Measurements from ENCODE around the gene KIAA0408.

Gene KIAA0408

DNA sequence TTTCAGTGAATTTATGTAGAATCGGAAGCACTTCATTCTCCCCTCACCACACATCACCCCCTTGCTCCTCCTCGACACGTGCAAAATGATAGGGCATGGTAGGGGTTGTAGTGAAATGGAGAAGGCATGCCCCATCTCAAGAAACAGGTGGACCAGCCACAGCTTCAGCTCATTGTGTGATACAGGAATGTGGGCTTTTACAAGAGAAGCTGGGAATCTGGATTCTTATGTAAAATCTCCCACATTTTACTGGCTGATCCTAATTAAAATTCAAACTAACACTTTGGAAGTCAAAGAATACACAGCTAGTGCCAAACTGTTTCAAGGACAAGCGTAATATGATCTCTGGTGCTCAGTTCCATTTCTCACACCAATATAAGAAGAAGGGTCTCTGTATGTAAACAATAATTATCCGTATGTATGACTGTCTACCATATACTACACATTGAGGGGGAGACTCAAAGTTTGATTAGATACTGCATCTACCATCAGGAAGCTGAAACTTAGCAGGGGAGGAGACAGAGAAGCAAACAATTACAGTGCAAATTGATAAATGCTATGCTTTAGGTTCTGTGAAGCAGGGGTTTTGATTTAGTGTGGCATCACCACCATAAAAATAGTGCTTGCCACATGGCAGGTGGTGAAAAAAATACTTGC lies 24.3 kb upstream of the KIAA0408 start:
- TF ChIP-seq SPI1 (IDR thresholded peaks at IDR 0.05; ENCODE audit: low read depth, low read length) = no peak
- FAIRE-seq (peak; percentile 47), DNase-seq (ENCODE audit: insufficient read length, low spot score) (no peak)

GRCh38 chr6:127482325-127482724 lies 23.1 kb upstream of the KIAA0408 start:
- no peak for DNase-seq (ENCODE audit: insufficient read length, low spot score)
- FAIRE-seq = no peak
- TF ChIP-seq TAF1 (IDR thresholded peaks at IDR 0.05; ENCODE audit: low read depth, low read length) = no peak

DNA sequence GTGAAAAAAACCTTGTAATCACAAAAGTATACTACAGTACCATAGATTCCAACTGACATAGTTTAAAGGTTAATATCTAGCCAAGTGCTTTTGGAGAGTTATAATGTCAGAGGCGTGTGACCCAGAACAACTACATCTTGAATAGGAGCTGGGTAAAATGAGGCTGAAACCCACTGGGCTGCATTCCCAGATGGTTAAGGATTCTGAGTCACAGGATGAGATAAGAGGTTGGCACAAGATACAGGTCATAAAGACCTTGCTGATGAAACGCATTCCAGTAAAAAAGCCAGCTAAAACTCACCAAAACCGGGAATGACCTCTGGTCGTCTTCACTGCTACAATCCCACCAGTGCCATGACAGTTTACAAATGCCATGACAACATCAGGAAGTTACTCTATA lies 22.4 kb upstream of the KIAA0408 start:
- DNase-seq (ENCODE audit: insufficient read length, low spot score) = no peak
- no peak for FAIRE-seq
- no peak for TF ChIP-seq PAX5 (IDR thresholded peaks at IDR 0.05; ENCODE audit: insufficient read depth, low read length, severe bottlenecking)
- no peak for TF ChIP-seq POU2F2 (IDR thresholded peaks at IDR 0.05; ENCODE audit: low read depth, low read length)
- no peak for TF ChIP-seq SPI1 (IDR thresholded peaks at IDR 0.05; ENCODE audit: low read depth, low read length)
- no peak for TF ChIP-seq POLR2AphosphoS5 (IDR thresholded peaks at IDR 0.05; ENCODE audit: low read depth, low read length)
- TF ChIP-seq TAF1 (IDR thresholded peaks at IDR 0.05; ENCODE audit: low read depth, low read length) = no peak
- TF ChIP-seq POLR2A (IDR thresholded peaks at IDR 0.05; ENCODE audit: low read depth, low read length) = no peak

DNA sequence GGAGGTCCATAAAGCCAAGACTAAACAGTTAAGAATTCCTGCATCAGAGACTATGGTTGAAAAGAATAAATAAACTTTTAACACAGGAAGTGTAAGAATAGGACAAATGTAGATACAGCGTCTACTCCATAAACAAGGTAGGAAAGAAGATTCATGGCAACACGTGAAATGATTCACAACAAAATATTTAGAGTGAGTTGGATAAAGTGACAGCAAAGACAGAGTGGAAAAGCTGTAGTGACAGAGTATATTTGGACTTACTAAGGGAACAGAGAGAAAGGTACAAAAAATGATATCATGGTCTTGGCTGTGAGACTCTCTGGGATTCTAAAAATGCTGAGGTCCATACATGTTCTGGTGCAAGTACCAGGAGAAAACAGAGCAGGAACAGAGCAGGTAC lies 21.9 kb upstream of the KIAA0408 start:
- TF ChIP-seq POLR2A (IDR thresholded peaks at IDR 0.05; ENCODE audit: low read depth, low read length) (no peak), POU2F2 (IDR thresholded peaks at IDR 0.05; ENCODE audit: low read depth, low read length) (no peak), POLR2AphosphoS5 (IDR thresholded peaks at IDR 0.05; ENCODE audit: low read depth, low read length) (no peak), PAX5 (IDR thresholded peaks at IDR 0.05; ENCODE audit: insufficient read depth, low read length, severe bottlenecking) (no peak), TAF1 (IDR thresholded peaks at IDR 0.05; ENCODE audit: low read depth, low read length) (no peak), SPI1 (IDR thresholded peaks at IDR 0.05; ENCODE audit: low read depth, low read length) (no peak)
- no peak for DNase-seq (ENCODE audit: insufficient read length, low spot score)
- FAIRE-seq = no peak

- DNase-seq (ENCODE audit: insufficient read length, low spot score) (no peak), FAIRE-seq (no peak)
- TF ChIP-seq PAX5 (IDR thresholded peaks at IDR 0.05; ENCODE audit: insufficient read depth, low read length, severe bottlenecking) (no peak), POLR2AphosphoS5 (IDR thresholded peaks at IDR 0.05; ENCODE audit: low read depth, low read length) (no peak), POLR2A (IDR thresholded peaks at IDR 0.05; ENCODE audit: low read depth, low read length) (no peak), SPI1 (IDR thresholded peaks at IDR 0.05; ENCODE audit: low read depth, low read length) (no peak), POU2F2 (IDR thresholded peaks at IDR 0.05; ENCODE audit: low read depth, low read length) (no peak), TAF1 (IDR thresholded peaks at IDR 0.05; ENCODE audit: low read depth, low read length) (no peak)
Observed at GRCh38 chr6:127477658-127478057, 18.5 kb upstream of the KIAA0408 start.

GRCh38 chr6:127475823-127476176 lies 16.6 kb upstream of the KIAA0408 start:
- TF ChIP-seq POU2F2 (IDR thresholded peaks at IDR 0.05; ENCODE audit: low read depth, low read length) (no peak), SPI1 (IDR thresholded peaks at IDR 0.05; ENCODE audit: low read depth, low read length) (no peak), TAF1 (IDR thresholded peaks at IDR 0.05; ENCODE audit: low read depth, low read length) (no peak), POLR2AphosphoS5 (IDR thresholded peaks at IDR 0.05; ENCODE audit: low read depth, low read length) (no peak), POLR2A (IDR thresholded peaks at IDR 0.05; ENCODE audit: low read depth, low read length) (no peak), PAX5 (IDR thresholded peaks at IDR 0.05; ENCODE audit: insufficient read depth, low read length, severe bottlenecking) (no peak)
- DNase-seq (ENCODE audit: insufficient read length, low spot score) = no peak
- no peak for FAIRE-seq

DNA sequence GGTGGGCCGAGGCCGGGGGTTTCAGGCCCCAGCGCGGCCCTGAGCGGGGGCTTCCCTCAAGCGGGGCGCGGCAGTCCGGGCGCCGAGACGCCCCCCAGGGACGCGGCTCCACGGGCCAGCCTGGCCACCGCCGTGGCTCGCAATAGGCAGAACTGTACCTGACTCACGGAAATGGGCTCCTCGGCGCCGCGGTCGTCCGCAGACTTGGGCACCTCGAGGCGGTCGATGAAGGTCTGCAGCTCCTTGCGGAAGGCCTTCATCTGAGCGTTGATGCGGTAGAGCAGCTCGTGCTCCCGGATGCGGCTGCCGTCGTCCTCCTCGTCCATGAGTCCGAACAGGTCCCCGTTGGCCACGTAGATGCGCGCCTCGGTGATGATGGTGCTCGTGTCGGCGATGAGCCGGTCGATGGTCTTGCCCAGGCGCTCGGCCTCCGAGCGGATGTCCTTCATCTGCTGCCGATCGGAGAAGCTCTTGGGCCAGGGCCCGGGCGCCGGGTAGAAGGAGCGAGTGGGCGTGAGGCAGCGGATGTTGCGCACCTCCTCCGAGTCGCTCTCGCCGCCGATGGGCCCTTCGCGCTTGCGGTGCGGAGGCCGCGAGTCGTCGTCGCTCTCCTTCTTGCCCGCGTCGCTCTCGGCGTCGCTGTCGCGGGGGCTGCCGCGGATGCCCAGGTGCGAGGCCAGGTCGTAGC lies 16.1 kb upstream of the KIAA0408 start:
- TF ChIP-seq TAF1 (IDR thresholded peaks at IDR 0.05; ENCODE audit: low read depth, low read length) (no peak), POU2F2 (IDR thresholded peaks at IDR 0.05; ENCODE audit: low read depth, low read length) (no peak), PAX5 (IDR thresholded peaks at IDR 0.05; ENCODE audit: insufficient read depth, low read length, severe bottlenecking) (no peak), POLR2AphosphoS5 (IDR thresholded peaks at IDR 0.05; ENCODE audit: low read depth, low read length) (no peak), POLR2A (IDR thresholded peaks at IDR 0.05; ENCODE audit: low read depth, low read length) (no peak), SPI1 (IDR thresholded peaks at IDR 0.05; ENCODE audit: low read depth, low read length) (no peak)
- no peak for FAIRE-seq

GRCh38 chr6:127471379-127472255 lies 12.4 kb upstream of the KIAA0408 start:
- no peak for DNase-seq (ENCODE audit: insufficient read length, low spot score)
- TF ChIP-seq SPI1 (IDR thresholded peaks at IDR 0.05; ENCODE audit: low read depth, low read length) (peak; percentile 90), POLR2AphosphoS5 (IDR thresholded peaks at IDR 0.05; ENCODE audit: low read depth, low read length) (no peak)
- no peak for FAIRE-seq

More for the DNA sequence above, 16.1 kb upstream of the KIAA0408 start:
- no peak for DNase-seq (ENCODE audit: insufficient read length, low spot score)

DNA sequence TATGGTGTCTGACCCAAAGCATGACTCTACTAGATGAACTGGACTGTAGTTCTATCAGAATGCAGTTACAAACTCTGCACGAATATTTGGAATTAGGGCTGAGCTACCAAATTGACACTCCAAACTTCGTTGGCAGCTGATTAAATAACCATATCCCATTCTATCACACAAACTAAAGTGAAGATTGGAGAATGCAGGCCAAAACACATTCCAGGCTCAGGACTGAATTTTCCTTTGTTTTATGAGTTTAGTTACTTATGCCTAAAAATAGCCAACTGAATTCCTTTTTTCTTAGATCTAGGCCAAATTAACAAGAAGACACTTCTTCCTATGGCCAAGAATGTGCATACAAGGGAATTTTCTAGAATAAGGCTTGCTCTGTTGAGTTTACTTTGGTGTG lies 9.7 kb upstream of the KIAA0408 start:
- TF ChIP-seq POLR2A (IDR thresholded peaks at IDR 0.05; ENCODE audit: low read depth, low read length) = no peak
- no peak for TF ChIP-seq SPI1 (IDR thresholded peaks at IDR 0.05; ENCODE audit: low read depth, low read length)
- no peak for TF ChIP-seq TAF1 (IDR thresholded peaks at IDR 0.05; ENCODE audit: low read depth, low read length)
- no peak for TF ChIP-seq PAX5 (IDR thresholded peaks at IDR 0.05; ENCODE audit: insufficient read depth, low read length, severe bottlenecking)
- TF ChIP-seq POU2F2 (IDR thresholded peaks at IDR 0.05; ENCODE audit: low read depth, low read length) = no peak
- TF ChIP-seq POLR2AphosphoS5 (IDR thresholded peaks at IDR 0.05; ENCODE audit: low read depth, low read length) = no peak
- DNase-seq (ENCODE audit: insufficient read length, low spot score) (no peak), FAIRE-seq (no peak)

GRCh38 chr6:127466416-127466815 lies 7.2 kb upstream of the KIAA0408 start:
- no peak for TF ChIP-seq POU2F2 (IDR thresholded peaks at IDR 0.05; ENCODE audit: low read depth, low read length)
- TF ChIP-seq POLR2AphosphoS5 (IDR thresholded peaks at IDR 0.05; ENCODE audit: low read depth, low read length) = no peak
- no peak for TF ChIP-seq TAF1 (IDR thresholded peaks at IDR 0.05; ENCODE audit: low read depth, low read length)
- TF ChIP-seq POLR2A (IDR thresholded peaks at IDR 0.05; ENCODE audit: low read depth, low read length) = no peak
- TF ChIP-seq PAX5 (IDR thresholded peaks at IDR 0.05; ENCODE audit: insufficient read depth, low read length, severe bottlenecking) = no peak
- TF ChIP-seq SPI1 (IDR thresholded peaks at IDR 0.05; ENCODE audit: low read depth, low read length) = no peak
- DNase-seq (ENCODE audit: insufficient read length, low spot score) = no peak
- no peak for FAIRE-seq
